Heart right ventricle (tissue), 16 donors: Measurements from ENCODE around the gene ADCY7. TPM values are rescaled to one million over a fixed set of nuclear protein-coding genes. Genes with fewer than 3 reads are reported as not detected.

Source experiments
- ATAC-seq, 8 donors: fragments of 200-7000 bp; cut with Tn5 transposase; one replicate each; pipeline ENCODE4 v1.9.1; 2020; ENCODE audit warnings: mild to moderate bottlenecking in 8 of 8, moderate library complexity in 8 of 8, moderate number of reproducible peaks in 1 of 8
- DNase-seq, 2 donors: peaks; one replicate each; pipeline ENCODE4 v3.0.0-alpha.2; 2020
- H3K27ac ChIP-seq, 10 donors: fragments of 200-600 bp; sonication (generic) in 2 of 10; one replicate each; pipeline versions ENCODE4 v1.5.0 to v1.8.0; 2020 to 2022; ENCODE audit warnings: mild to moderate bottlenecking in 3 of 10
- H3K27me3 ChIP-seq, 7 donors: fragments of 200-600 bp; one replicate each; pipeline ENCODE4 v1.8.0; 2021 to 2022; ENCODE audit warnings: mild to moderate bottlenecking in 2 of 7
- H3K36me3 ChIP-seq, 9 donors: fragments of 200-600 bp; sonication (generic) in 1 of 9; one replicate each; pipeline versions ENCODE4 v1.5.0 to v1.8.0; 2020 to 2022; ENCODE audit warnings: mild to moderate bottlenecking in 2 of 9
- H3K4me1 ChIP-seq, 9 donors: fragments of 200-600 bp; sonication (generic) in 1 of 9; one replicate each; pipeline versions ENCODE4 v1.5.0 to v1.8.0; 2020 to 2022; ENCODE audit warnings: mild to moderate bottlenecking in 4 of 9
- H3K4me3 ChIP-seq, 10 donors: fragments of 200-600 bp; sonication (generic) in 2 of 10; one replicate each; pipeline versions ENCODE4 v1.5.0 to v1.8.0; 2020 to 2022; ENCODE audit warnings: mild to moderate bottlenecking in 7 of 10, moderate library complexity in 2 of 10
- H3K9me3 ChIP-seq, 11 donors: fragments of 200-600 bp in 10 of 11; sonication (generic) in 2 of 11; one replicate each; pipeline versions ENCODE4 v1.5.0 to v1.8.0; 2013 to 2022; ENCODE audit warnings: mild to moderate bottlenecking in 2 of 11, control low read depth in 1 of 11, moderate library complexity in 1 of 11
- WGBS, 2 donors: extraction: QIAGEN DNeasy Blood & Tissue Kit; methylation state at CpG; one replicate each; pipeline ENCODE4 v1.1.7; 2013; ENCODE audit warnings: inconsistent platforms in 1 of 2; 5-methylcytosine and 5-hydroxymethylcytosine counted together
- intact Hi-C, 10 donors: fragments of 100-400 bp; cut with DNase I; formaldehyde crosslinking; loops; one replicate each; pipeline versions ENCODE4 v1.11.1 to v1.14.2; 2022
- polyA plus RNA-seq, 2 donors: library from polyadenylated mRNA; stranded (reverse); fragments of 200-250 nt; gene quantifications; one replicate each; pipeline ENCODE4 v1.2.3, GENCODE V29; 2013
- total RNA-seq, 10 donors: library from RNA; stranded (reverse); fragmentation: NEBNext Ultra II Directional in 3 of 10; extraction: Animal tissue kit (Norgen Biotek cat#: 25700) in 3 of 10; gene quantifications; one replicate each; pipeline versions ENCODE4 v1.2.1 to v1.2.4, GENCODE V29; 2021 to 2023
- TF ChIP-seq, protein P1 (sequence below), 9 donors: fragments of 200-600 bp; sonication (generic) in 2 of 9; IDR thresholded peaks; one replicate each; pipeline versions ENCODE4 v1.5.0 to v1.8.0; 2021 to 2022; ENCODE audit warnings: antibody characterized with exemption in 9 of 9, mild to moderate bottlenecking in 5 of 9, moderate library complexity in 1 of 9
- donor health status: Arrhythmogenic right ventricular cardiomyopathy.
- donor health status: ischemic (EF 13 %, LVEDD 7.1; RV severe dilation, severe dysfunction).
- donor health status: healthy with polysubstance abuse.
- donor health status: DM: no; HTN: yes; CAD: no.
- donor health status: DM: no; HTN: no; CAD: no.
- donor health status: ischemic (EF 25% LVEDD 6.9; RV normal size, moderate dysfunction).
- donor health status: ischemic (EF 25% LVEDD 5.7; RV mildly dilated, moderate dysfunction).
- donor health status: healthy.
- donor health status: DM: yes; HTN: yes; CAD: no.
- donor health status: Ischemic cardiomyopathy.
- donor health status: ischemic (EF 35%, LVEDD 5.7; RV mildly dilated, moderate dysfunction).
- donor health status: nonischemic (EF 11% LVEDD 7.7; RV severe dilation, severe dysfunction).
- donor health status: DM: yes; HTN: yes; CAD: no.
- donor health status: PGD.
- donor health status: ischemic (EF 29% LVEDD 5.4; RV normal size, mild dysfunction).
- donor health status: nonischemic (EF 23%, LVEDD 6.1; RV moderate dilation, normal function).

The ADCY7 gene
- total and polyA plus RNA-seq, 12 donors, result 2.2 to 25.5 (median 4.7) TPM

DNA sequence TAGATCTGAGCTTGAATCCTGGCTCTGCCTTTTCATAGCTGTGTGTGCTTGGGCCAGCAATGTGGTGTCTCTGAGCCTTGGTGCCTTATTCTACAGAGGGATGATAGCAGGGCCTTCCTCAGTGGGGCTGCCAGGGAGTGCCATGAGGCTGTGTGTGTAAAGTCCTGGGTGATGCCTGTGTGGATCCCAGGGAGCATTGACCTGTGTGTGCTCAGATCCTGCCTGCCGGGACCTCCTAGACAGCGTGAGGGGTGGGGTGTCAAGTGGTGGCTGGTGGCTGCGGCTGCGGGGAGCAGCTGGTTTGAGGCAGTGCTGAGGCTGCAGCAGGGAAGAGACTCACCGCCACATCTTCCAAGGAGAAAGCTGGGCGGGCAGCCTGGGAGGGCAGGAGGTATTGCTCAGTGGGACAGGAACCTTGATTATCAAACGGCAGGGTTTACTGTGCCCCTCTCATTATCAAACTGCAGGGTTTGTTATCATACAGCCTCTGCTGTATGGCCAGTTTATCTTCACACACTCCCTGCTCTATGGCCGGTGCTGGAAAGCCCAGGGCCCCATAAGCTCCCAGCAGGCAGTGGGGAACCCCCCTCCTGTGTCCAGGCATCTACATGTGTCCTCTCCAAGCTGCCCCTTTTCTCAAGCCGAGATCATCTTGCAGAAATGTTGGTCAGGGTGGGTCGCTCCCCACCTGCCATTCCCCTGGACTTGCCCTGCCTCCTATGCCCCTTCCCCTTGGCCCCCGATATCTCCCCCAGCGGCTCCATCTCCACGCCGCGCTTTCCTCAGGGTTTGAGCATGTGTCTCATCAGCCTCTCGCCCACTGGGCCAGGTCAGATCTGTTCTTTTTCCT is 3.1 kb upstream of the ADCY7 start:
- intact Hi-C loops, result no loop called here
- TF ChIP-seq, protein P1, sequence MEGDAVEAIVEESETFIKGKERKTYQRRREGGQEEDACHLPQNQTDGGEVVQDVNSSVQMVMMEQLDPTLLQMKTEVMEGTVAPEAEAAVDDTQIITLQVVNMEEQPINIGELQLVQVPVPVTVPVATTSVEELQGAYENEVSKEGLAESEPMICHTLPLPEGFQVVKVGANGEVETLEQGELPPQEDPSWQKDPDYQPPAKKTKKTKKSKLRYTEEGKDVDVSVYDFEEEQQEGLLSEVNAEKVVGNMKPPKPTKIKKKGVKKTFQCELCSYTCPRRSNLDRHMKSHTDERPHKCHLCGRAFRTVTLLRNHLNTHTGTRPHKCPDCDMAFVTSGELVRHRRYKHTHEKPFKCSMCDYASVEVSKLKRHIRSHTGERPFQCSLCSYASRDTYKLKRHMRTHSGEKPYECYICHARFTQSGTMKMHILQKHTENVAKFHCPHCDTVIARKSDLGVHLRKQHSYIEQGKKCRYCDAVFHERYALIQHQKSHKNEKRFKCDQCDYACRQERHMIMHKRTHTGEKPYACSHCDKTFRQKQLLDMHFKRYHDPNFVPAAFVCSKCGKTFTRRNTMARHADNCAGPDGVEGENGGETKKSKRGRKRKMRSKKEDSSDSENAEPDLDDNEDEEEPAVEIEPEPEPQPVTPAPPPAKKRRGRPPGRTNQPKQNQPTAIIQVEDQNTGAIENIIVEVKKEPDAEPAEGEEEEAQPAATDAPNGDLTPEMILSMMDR (IDR thresholded peaks at IDR 0.05), result no peak
- H3K27me3 ChIP-seq, result peaks cover 0 to 22% (median 0%) of the 10 kb centered on the region in 7 donors
- no peaks in the 10 kb centered on the region for H3K36me3 ChIP-seq
- ATAC-seq, result no peak
- DNase-seq, result no peak
- peaks cover 3 to 50% (median 21%) of the 10 kb centered on the region in 9 donors for H3K4me1 ChIP-seq
- no peaks in the 10 kb centered on the region for H3K9me3 ChIP-seq
- WGBS, 2 donors, result 57 to 63% methylated on average over 16 of the region's 16 CpGs
- no peak overlapping the region for H3K27ac ChIP-seq
- H3K4me3 ChIP-seq, result no peak overlapping the region

DNA sequence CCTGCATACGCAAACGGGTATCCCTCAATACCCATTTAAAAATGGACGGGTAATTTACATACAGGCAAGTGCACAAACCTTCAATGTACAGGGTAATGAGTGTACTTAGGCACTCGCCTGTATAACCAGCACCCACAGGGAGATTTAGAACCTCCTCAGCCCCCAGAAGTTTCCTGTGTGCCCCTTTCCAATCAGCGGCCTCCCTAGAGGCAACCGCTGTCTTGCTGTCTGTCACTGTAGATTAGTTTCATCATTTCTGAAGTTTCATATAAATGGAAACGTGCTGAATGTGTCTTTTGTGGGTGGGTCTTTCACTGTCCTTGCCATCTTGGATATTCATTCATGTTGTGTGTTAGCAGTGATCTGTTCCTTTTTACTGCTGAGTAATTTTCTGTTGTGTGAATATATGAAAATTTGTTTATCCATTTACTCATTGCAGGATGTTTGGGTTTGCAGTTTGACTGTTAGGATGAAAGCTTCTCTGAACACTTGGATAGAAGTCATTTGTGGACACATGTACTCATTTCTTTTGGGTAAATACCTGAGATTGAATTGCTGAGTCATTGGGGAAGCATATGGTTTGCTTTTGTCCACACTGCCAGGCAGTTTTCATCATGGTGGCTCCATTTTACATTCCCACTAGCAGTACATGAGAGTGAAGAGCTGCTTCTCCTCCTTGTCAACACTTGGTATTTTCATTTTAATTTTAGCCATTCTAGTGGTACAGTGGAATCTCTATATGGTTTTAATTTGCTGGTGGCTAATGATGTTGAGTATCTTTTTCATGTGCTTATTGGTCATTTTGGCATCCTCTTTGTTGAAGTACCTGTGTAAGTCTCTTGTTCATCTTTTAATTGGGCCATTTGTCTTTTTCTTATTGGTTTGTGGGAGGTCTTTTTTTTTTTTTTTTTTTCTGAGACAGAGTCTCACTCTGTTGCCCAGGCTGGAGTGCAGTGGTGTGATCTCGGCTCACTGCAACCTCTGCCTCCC is 2.1 kb upstream of the ADCY7 start:
- peaks cover 3 to 48% (median 14%) of the 10 kb centered on the region in 9 donors for H3K4me1 ChIP-seq
- H3K36me3 ChIP-seq, result no peaks in the 10 kb centered on the region
- no peak overlapping the region for H3K4me3 ChIP-seq
- 79 to 83% methylated on average over 7 to 8 of the region's 8 CpGs for WGBS, 2 donors
- intact Hi-C loops, result no loop called here
- TF ChIP-seq, protein P1 (IDR thresholded peaks at IDR 0.05), result no peak
- no peak overlapping the region for H3K27ac ChIP-seq
- ATAC-seq (no peak), DNase-seq (no peak)
- H3K9me3 ChIP-seq, result no peaks in the 10 kb centered on the region
- H3K27me3 ChIP-seq, result peaks cover 0 to 22% (median 0%) of the 10 kb centered on the region in 7 donors

DNA sequence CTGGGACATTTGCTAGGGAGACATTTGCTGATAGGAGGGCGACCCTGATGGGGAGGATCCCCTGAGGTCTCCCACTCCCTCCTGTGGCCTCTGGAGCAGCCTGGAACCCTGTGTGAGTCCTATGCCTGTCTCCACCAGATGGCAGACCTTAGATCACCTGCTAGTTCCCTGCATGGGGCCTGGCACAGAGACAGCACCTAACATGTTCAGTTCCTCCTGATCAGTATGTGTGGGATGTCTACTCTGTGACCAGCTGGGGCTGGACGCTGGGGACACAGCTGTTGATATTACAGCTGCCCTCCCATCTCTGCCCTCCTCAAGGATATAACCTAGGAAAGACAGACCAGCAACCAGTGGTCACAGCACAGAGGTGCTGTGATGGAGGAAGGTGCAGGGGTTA is 1.1 kb upstream of the ADCY7 start:
- TF ChIP-seq, protein P1 (IDR thresholded peaks at IDR 0.05), result peak in 1 of 9 donors; percentile 35
- Histone ChIP-seq H3K27me3 (peaks cover 0 to 22% (median 0%) of the 10 kb centered on the region in 7 donors), H3K27ac (peak overlapping the region in 2 of 10 donors; percentile 71 to 91), H3K4me3 (no peak overlapping the region), H3K4me1 (peaks cover 3 to 42% (median 7%) of the 10 kb centered on the region in 9 donors), H3K9me3 (no peaks in the 10 kb centered on the region), H3K36me3 (no peaks in the 10 kb centered on the region)
- WGBS, 2 donors, result 56 to 70% methylated on average over 2 of the region's 2 CpGs
- ATAC-seq, result no peak
- intact Hi-C loops, result no loop called here
- DNase-seq, result no peak

DNA sequence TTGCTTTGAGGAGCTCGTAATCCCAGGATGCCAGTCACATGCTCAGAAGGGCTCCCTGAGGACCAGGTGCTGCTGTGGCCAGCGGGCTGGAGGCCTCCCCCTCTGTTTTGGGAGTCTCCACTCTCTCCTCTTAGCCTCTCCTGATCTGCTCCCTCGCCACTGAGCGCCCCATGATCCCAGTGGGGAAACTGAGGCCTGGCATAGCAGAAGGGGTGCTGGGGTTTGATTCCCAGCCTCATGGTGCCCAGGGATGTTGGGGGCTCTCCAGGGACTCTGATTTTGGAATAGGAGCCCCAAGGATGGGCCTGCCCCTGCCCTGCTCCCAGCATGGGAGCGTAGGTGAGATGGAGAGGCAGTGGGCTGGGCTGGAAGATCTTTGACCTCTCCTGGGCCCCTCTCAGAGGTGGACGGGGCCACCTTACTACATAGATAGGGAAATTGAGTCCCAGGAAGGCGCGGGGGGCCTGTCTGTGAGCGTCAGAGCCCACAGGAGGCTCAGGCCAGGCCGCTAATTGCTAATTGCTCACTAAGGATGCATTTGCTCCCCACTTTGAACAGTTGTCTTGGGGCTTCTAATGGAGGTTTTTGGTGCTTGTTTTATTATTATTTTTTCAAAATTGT is 525 bp upstream of the ADCY7 start:
- WGBS, 2 donors, result 87 to 91% methylated on average over 10 of the region's 10 CpGs
- DNase-seq (no peak), ATAC-seq (no peak)

More for the DNA sequence above, 525 bp upstream of the ADCY7 start:
- H3K4me1 ChIP-seq, result peaks cover 3 to 48% (median 7%) of the 10 kb centered on the region in 9 donors
- H3K36me3 ChIP-seq, result no peaks in the 10 kb centered on the region
- TF ChIP-seq, protein P1 (IDR thresholded peaks at IDR 0.05), result no peak
- intact Hi-C loops, result no loop called here
- peaks cover 0 to 18% (median 0%) of the 10 kb centered on the region in 7 donors for H3K27me3 ChIP-seq
- peak overlapping the region in 7 of 10 donors; percentile 28 to 58 (median 49) for H3K4me3 ChIP-seq
- H3K27ac ChIP-seq, result peak overlapping the region in 6 of 10 donors; percentile 39 to 91 (median 51)
- H3K9me3 ChIP-seq, result no peaks in the 10 kb centered on the region
